Mucosa of rectum (tissue), 2 donors: ENCODE data around the gene HPS3.
"Not testable (repeated sequence)": the region's sequence is repeated elsewhere in the genome, so short reads cannot be mapped to it uniquely, and the experiment has no call there.

Source experiments
- H3K27ac ChIP-seq, 2 donors: one replicate each; pipeline ENCODE4 v1.7.0; 2013; ENCODE audit warnings: inconsistent platforms in 2 of 2, low read depth in 2 of 2, low read length in 2 of 2
- H3K27me3 ChIP-seq, 2 donors: one replicate each; pipeline ENCODE4 v1.7.0; 2013; ENCODE audit warnings: low read length in 2 of 2; ENCODE audit not compliant: control insufficient read depth in 2 of 2, insufficient read depth in 2 of 2
- H3K36me3 ChIP-seq, 2 donors: one replicate each; pipeline ENCODE4 v1.7.0; 2013; ENCODE audit warnings: low read length in 2 of 2; ENCODE audit not compliant: control insufficient read depth in 2 of 2, insufficient read depth in 2 of 2
- H3K4me1 ChIP-seq, 2 donors: one replicate each; pipeline ENCODE4 v1.7.0; 2013; ENCODE audit warnings: low read length in 2 of 2, mild to moderate bottlenecking in 1 of 2; ENCODE audit not compliant: control insufficient read depth in 2 of 2, insufficient read depth in 2 of 2
- H3K4me3 ChIP-seq, 2 donors: one replicate each; pipeline ENCODE4 v1.7.0; 2013; ENCODE audit warnings: low read length in 2 of 2
- H3K9ac ChIP-seq, 2 donors: one replicate each; pipeline ENCODE4 v1.7.0; 2013; ENCODE audit warnings: low read length in 2 of 2, low read depth in 1 of 2, mild to moderate bottlenecking in 1 of 2
- H3K9me3 ChIP-seq, 2 donors: one replicate each; pipeline ENCODE4 v1.7.0; 2013; ENCODE audit warnings: low read length in 2 of 2; ENCODE audit not compliant: control insufficient read depth in 2 of 2
- donor health status: healthy.
- donor health status: Normal muscosa, but diverticular disease.

The HPS3 gene

GRCh38 chr3:149090461-149090860, 39.0 kb upstream of the HPS3 start:
- H3K27ac ChIP-seq = no peak overlapping the region
- no peaks in the 10 kb centered on the region for H3K27me3 ChIP-seq
- H3K9ac ChIP-seq = no peak overlapping the region
- no peak overlapping the region for H3K4me3 ChIP-seq
- H3K36me3 ChIP-seq = no peaks in the 10 kb centered on the region
- H3K9me3 ChIP-seq = no peaks in the 10 kb centered on the region
- H3K4me1 ChIP-seq = peaks cover 2 to 3% of the 10 kb centered on the region in 2 donors

- no peaks in the 10 kb centered on the region for H3K27me3 ChIP-seq
- no peaks in the 10 kb centered on the region for H3K36me3 ChIP-seq
- no peak overlapping the region for H3K27ac ChIP-seq
- no peak overlapping the region for H3K9ac ChIP-seq
- no peaks in the 10 kb centered on the region for H3K4me1 ChIP-seq
- H3K9me3 ChIP-seq = no peaks in the 10 kb centered on the region
- no peak overlapping the region for H3K4me3 ChIP-seq
Observed at GRCh38 chr3:149090907-149091306, 38.5 kb upstream of the HPS3 start.

DNA sequence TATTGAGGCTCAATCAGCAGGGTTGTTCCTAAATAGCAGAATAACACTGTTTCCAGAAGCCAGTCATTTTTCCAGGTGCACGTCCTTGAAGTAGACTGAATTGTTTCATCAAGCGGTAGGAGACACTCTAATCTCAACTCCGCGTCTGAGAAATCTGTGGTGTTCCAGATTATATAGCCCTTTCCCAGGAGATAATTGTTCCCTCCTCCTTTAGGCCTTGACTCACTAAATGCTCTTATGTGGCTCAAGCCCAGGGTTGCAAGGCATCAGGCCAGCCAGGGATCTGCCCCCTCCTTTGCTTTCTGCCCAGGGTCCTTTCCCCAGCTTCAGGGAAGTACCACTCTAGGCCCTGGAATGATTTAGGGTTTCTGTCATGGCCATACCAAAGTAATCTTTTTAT, 37.5 kb upstream of the HPS3 start:
- Histone ChIP-seq H3K9ac (no peak overlapping the region), H3K4me3 (no peak overlapping the region), H3K27ac (no peak overlapping the region), H3K27me3 (no peaks in the 10 kb centered on the region), H3K4me1 (no peaks in the 10 kb centered on the region), H3K36me3 (no peaks in the 10 kb centered on the region), H3K9me3 (no peaks in the 10 kb centered on the region)

GRCh38 chr3:149095487-149095886, 34.0 kb upstream of the HPS3 start:
- H3K4me3 ChIP-seq = no peak overlapping the region
- no peaks in the 10 kb centered on the region for H3K36me3 ChIP-seq
- H3K27ac ChIP-seq = no peak overlapping the region

GRCh38 chr3:149097987-149098386, 31.5 kb upstream of the HPS3 start:
- H3K9me3 ChIP-seq, H3K4me3 ChIP-seq, H3K4me1 ChIP-seq, H3K9ac ChIP-seq, H3K27ac ChIP-seq, H3K27me3 ChIP-seq, H3K36me3 ChIP-seq: not testable (repeated sequence)

More at GRCh38 chr3:149095487-149095886, 34.0 kb upstream of the HPS3 start:
- Histone ChIP-seq H3K9me3 (no peaks in the 10 kb centered on the region), H3K4me1 (no peaks in the 10 kb centered on the region), H3K27me3 (no peaks in the 10 kb centered on the region), H3K9ac (no peak overlapping the region)

- no peaks in the 10 kb centered on the region for H3K4me1 ChIP-seq
- no peaks in the 10 kb centered on the region for H3K9me3 ChIP-seq
- no peak overlapping the region for H3K4me3 ChIP-seq
- no peaks in the 10 kb centered on the region for H3K27me3 ChIP-seq
- H3K27ac ChIP-seq = no peak overlapping the region
- H3K9ac ChIP-seq = no peak overlapping the region
- no peaks in the 10 kb centered on the region for H3K36me3 ChIP-seq
Observed at GRCh38 chr3:149101154-149101553, 28.3 kb upstream of the HPS3 start.

DNA sequence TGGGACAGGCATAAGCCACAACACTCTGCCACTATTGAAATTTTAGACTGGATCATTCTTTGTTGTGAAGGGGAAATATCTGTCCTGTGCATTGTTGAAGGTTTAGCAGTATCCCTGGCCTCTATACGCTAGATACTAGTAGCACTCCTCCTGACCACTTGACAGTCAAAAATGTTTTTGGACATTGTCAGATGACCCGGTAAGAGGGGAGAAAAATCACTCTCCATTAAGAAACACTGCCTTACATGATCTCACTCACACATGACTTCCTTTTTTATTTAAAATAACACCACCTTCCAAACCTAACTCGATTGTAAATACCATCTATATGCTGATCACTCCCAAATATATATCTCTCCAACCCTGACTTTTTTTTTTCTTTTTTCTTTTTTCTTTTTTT, 27.8 kb upstream of the HPS3 start:
- Histone ChIP-seq H3K9me3 (no peaks in the 10 kb centered on the region), H3K36me3 (no peaks in the 10 kb centered on the region), H3K9ac (no peak overlapping the region), H3K27me3 (no peaks in the 10 kb centered on the region), H3K27ac (no peak overlapping the region), H3K4me3 (no peak overlapping the region), H3K4me1 (no peaks in the 10 kb centered on the region)

DNA sequence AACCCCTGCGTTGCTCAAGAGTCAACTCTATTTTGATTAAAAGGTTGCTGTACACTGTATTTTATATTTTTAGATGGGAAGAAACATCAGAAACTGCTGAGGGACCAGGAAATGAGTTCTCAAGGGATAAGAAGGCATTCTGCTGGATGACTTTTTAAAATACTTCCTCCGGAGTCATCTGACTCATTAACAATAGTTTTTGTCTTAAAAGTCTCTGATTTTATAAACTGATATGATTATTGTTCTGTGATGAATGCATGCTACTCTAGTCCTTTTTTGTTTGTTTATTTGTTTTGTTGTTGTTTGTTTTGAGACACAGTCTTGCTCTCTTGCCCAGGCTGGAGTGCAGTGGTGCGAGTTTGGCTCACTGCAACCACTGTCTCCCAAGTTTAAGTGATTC, 25.0 kb upstream of the HPS3 start:
- Histone ChIP-seq H3K27me3 (no peaks in the 10 kb centered on the region), H3K36me3 (no peaks in the 10 kb centered on the region), H3K9ac (no peak overlapping the region), H3K4me1 (no peaks in the 10 kb centered on the region), H3K9me3 (no peaks in the 10 kb centered on the region), H3K4me3 (no peak overlapping the region), H3K27ac (no peak overlapping the region)

DNA sequence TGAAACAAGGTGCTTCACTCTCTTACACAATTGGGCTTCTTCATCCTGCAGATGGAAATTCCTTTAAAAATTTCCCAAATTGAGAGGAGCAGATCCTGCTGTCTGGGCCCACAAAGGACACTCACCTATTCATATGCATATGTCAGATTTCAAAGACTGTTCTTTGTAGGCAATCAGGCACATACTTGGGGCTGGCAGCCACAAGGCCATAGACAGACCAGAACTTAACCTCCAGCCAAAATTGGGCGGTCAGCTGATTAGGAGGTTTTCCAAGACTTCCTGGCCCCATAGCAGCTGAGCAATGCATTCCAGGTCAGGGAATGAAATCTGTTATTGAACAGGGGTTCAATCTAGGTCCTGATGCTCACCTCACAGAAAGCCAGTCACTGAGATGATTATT, 15.0 kb upstream of the HPS3 start:
- Histone ChIP-seq H3K9me3 (no peaks in the 10 kb centered on the region), H3K9ac (no peak overlapping the region), H3K27me3 (no peaks in the 10 kb centered on the region), H3K4me3 (no peak overlapping the region), H3K36me3 (no peaks in the 10 kb centered on the region), H3K4me1 (no peaks in the 10 kb centered on the region), H3K27ac (no peak overlapping the region)

DNA sequence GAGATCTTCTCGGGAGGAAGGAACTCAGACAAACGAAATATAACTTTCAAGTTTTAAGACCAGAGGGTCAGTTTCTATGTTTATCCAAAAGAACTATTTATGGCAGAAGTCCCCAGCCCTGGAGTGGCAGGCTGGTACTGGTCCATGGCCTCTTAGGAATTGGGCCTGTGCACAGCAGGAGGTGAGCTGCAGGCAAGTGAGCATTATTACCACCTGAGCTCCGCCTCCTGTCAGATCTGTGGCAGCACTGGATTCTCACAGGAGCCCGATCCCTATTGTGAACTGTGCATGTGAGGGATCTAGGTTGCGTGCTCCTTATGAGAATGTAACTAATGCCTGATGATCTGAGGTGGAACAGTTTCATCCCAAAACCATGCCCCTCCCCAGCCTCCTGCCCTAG, 14.3 kb upstream of the HPS3 start:
- Histone ChIP-seq H3K36me3 (no peaks in the 10 kb centered on the region), H3K4me1 (no peaks in the 10 kb centered on the region), H3K9me3 (no peaks in the 10 kb centered on the region), H3K4me3 (no peak overlapping the region), H3K27me3 (no peaks in the 10 kb centered on the region), H3K9ac (no peak overlapping the region), H3K27ac (no peak overlapping the region)

DNA sequence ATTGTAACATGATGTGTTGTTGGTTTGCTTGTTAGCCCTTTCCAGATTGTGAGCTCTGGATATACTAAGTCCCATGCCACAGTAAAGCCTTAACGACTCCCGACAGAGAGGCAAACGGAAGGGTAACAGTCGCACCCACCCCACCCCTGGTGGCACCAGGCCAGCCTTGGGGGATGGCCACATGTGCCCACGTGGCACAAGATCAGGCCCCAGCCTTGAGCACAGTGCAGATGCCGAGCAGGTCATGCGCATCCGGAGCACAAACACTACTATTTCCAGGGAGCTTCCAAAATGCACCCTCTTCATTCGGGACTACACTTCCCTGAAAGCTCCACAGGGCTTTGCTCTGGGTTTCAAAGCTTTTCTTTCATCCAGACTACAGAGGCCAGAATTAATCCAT, 10.7 kb upstream of the HPS3 start:
- H3K27ac ChIP-seq = no peak overlapping the region
- no peaks in the 10 kb centered on the region for H3K4me1 ChIP-seq
- H3K27me3 ChIP-seq = no peaks in the 10 kb centered on the region
- H3K36me3 ChIP-seq = no peaks in the 10 kb centered on the region
- H3K4me3 ChIP-seq = no peak overlapping the region
- H3K9ac ChIP-seq = no peak overlapping the region
- no peaks in the 10 kb centered on the region for H3K9me3 ChIP-seq
